ENCODE results near the gene SLC35G4.
"Not testable (repeated sequence)": the region's sequence is repeated elsewhere in the genome, so short reads cannot be mapped to it uniquely, and the experiment has no call there.

DNA sequence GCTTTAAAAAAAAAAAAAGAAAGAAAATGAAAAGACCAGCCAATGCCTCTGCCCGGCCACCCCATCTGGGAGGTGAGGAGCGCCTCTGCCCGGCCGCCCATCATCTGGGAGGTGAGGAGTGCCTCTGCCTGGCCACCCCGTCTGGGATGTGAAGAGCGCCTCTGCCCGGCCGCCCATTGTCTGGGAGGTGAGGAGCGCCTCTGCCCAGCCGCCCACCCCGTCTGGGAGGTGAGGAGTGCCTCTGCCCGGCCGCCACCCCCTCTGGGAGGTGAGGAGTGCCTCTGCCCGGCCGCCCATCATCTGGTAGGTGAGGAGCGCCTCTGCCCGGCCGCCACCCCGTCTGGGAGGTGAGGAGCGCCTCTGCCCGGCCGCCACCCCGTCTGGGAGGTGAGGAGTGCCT is 37.9 kb downstream of the SLC35G4 start:
- TF ChIP-seq, protein P1, sequence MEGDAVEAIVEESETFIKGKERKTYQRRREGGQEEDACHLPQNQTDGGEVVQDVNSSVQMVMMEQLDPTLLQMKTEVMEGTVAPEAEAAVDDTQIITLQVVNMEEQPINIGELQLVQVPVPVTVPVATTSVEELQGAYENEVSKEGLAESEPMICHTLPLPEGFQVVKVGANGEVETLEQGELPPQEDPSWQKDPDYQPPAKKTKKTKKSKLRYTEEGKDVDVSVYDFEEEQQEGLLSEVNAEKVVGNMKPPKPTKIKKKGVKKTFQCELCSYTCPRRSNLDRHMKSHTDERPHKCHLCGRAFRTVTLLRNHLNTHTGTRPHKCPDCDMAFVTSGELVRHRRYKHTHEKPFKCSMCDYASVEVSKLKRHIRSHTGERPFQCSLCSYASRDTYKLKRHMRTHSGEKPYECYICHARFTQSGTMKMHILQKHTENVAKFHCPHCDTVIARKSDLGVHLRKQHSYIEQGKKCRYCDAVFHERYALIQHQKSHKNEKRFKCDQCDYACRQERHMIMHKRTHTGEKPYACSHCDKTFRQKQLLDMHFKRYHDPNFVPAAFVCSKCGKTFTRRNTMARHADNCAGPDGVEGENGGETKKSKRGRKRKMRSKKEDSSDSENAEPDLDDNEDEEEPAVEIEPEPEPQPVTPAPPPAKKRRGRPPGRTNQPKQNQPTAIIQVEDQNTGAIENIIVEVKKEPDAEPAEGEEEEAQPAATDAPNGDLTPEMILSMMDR (IDR thresholded peaks at IDR 0.05), result not testable (repeated sequence)
- not testable (repeated sequence) for TF ChIP-seq POLR2A (IDR thresholded peaks at IDR 0.05)
